Right lung (tissue), 10 donors: ENCODE results near the gene ADAM11. TPM values are rescaled to one million over a fixed set of nuclear protein-coding genes. Genes with fewer than 3 reads are reported as not detected.
"Not testable (repeated sequence)": the region's sequence is repeated elsewhere in the genome, so short reads cannot be mapped to it uniquely, and the experiment has no call there.

Source experiments
- DNase-seq, 2 donors: peaks; one replicate each; pipeline ENCODE4 v3.0.0-alpha.2; 2013
- long read RNA-seq, 8 donors: transcript quantifications; one replicate each; lab custom pipeline, GENCODE V29; 2026
- polyA plus RNA-seq, 5 donors: library from polyadenylated mRNA; unstranded; fragments of 120-200 nt; gene quantifications; one replicate each; pipeline versions ENCODE4 v1.2.1 to v1.2.3, GENCODE V29; 2013; ENCODE audit warnings: inconsistent platforms in 1 of 5, low replicate concordance in 1 of 5; ENCODE audit not compliant: insufficient read length in 5 of 5, insufficient read depth in 1 of 5

ADAM11 gene, protein sequence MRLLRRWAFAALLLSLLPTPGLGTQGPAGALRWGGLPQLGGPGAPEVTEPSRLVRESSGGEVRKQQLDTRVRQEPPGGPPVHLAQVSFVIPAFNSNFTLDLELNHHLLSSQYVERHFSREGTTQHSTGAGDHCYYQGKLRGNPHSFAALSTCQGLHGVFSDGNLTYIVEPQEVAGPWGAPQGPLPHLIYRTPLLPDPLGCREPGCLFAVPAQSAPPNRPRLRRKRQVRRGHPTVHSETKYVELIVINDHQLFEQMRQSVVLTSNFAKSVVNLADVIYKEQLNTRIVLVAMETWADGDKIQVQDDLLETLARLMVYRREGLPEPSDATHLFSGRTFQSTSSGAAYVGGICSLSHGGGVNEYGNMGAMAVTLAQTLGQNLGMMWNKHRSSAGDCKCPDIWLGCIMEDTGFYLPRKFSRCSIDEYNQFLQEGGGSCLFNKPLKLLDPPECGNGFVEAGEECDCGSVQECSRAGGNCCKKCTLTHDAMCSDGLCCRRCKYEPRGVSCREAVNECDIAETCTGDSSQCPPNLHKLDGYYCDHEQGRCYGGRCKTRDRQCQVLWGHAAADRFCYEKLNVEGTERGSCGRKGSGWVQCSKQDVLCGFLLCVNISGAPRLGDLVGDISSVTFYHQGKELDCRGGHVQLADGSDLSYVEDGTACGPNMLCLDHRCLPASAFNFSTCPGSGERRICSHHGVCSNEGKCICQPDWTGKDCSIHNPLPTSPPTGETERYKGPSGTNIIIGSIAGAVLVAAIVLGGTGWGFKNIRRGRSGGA
- polyA plus RNA-seq = 1 to 10 TPM; 1.5 to 3.4 (median 2.8) TPM
- long read RNA-seq, donor 1 = 0 reads
- long read RNA-seq, donor 2 = 0 reads
- long read RNA-seq, donor 3 = 0 reads
- long read RNA-seq, donor 4 = 0 reads
- long read RNA-seq, donor 5 = 0 reads
- long read RNA-seq, donor 6 = 0 reads
- long read RNA-seq, donor 7 = 0 reads
- long read RNA-seq, donor 8 = 0 reads

DNA sequence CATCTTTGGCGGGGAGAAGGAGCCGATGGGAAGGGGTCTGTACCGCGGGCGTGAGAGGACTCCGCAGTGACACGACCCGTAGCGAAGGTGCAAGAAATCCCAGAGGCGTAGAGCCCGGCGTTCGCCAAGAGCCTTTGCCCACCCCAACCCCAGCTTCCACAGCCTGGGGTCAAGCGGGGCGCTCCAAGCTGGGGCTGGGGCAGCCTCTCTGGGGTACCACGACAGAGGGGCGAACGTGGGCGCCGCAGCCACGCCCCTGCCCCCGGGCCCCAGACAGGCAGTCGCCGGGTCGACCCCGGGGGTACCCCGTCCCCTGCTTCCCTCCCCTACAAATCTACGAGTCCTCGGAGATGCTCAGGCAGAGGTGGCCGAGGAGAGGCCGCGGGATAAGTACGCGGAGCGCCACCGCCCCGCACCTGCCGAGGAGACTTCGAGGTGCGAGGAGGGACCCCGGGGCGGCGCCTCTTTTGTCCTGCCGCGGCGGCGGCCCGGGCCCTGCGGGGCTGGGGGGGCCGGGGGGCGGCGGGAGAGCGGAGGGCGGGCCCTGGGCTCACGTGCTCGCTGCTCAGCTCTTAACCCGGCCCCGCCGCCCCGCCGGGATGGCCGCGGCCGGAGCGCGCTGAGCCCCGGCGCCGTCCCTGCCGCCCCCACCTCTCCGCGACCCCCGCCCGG, at the start of gene ADAM11:
ADAM11 (plus strand) TSS at position 575 of the 672 bp plus-strand sequence. CDS start 212 bp downstream, outside the sequence.
- DNase-seq = no peak

GRCh38 chr17:44719444-44719843, 39.3 kb upstream of the ADAM11 start:
- DNase-seq = no peak

- DNase-seq = no peak
These were observed 36.5 kb upstream of the ADAM11 start for GRCh38 chr17:44722254-44722653.

DNA sequence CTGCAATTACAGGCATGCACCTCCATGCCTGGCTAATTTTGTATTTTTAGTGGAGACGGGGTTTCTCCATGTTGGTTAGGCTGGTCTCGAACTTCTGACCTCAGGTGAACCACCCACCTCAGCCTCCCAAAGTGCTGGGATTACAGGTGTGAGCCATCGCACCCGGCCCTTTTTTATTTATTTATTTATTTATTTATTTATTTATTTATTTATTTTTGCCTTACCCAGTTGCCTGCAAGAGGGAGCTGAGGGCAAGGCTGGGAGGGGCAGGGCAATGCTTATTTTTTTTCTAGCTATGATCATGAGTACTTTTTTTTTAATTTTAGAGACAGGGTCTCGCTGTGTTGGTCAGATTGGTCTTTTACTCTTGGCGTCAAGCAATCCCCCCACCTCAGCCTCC, 32.7 kb upstream of the ADAM11 start:
- not testable (repeated sequence) for DNase-seq

DNA sequence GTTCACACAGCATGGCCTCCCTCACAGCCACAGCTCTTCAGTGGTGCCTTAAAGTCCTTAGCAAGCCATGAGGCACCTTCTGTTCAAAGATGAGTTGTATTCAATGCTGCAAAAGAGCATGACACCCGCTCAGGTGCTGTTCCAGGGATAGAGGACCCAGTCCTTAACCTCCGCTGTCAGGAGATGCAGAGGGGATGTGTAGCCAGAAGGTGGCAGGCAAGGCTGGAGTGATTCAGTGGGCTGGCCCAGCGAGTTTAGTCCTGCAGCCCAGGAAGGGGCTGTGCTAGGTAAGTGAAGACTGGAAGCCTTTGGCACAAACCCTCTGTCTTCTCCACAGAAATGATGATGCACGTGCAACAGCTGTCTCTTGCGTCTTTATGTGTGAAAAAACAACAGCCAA, 25.0 kb upstream of the ADAM11 start:
- no peak for DNase-seq

- no peak for DNase-seq
These were observed 24.5 kb upstream of the ADAM11 start for GRCh38 chr17:44734272-44734671.

GRCh38 chr17:44736551-44737240, 22.1 kb upstream of the ADAM11 start:
- no peak for DNase-seq

DNA sequence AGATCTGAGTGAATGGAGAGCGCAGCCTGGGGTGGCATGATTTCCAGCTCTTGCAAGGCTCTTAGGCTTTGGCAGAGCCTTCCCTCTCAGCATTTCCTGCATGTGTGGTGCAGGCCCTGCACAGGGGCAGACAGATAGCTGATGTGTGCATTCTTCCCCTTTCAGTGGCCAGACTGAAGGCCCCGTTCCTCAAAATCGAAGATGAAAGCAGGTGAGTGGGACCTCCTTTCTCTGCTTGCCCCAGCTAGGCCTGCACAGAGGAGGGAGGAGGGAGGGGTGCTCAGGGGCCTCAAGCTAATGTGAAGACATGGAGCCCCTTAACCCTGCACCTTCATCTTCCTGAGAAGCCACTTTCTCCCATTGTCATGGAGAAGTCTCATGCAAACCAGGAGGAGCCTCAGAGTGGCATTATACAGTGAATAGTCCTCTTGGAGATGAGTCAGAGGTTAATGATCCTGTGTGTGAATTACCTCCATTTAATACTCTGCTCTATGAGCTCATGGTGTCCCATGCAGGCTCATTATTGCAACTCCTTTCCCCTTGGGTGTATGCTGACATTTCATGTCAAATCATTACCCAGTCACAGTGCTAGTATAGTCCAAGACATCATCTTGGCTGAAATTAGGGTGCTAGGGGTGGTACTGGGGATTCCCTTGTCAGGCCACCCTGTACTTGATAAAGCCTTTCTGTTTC, 20.4 kb upstream of the ADAM11 start:
- no peak for DNase-seq

GRCh38 chr17:44741316-44741715, 17.5 kb upstream of the ADAM11 start:
- DNase-seq = no peak

GRCh38 chr17:44745301-44745700, 13.5 kb upstream of the ADAM11 start:
- no peak for DNase-seq

DNA sequence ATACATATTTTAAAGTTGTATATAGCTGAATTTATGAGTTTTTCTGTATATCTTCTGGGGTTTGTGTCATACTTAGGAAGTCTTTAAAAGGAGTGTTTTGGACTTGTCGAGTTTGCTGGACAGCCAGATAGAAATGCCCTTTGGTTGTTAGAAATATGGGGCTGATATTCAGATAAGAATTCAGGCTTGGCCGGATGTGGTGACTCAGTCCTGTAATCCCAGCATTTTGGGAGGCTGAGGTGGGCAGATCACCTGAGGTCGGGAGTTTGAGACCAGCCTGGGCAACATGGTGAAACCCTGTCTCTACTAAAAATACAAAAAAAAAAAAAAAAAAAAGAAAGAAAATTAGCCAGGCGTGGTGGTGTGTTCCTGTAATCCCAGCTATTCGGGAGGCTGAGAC, 13.1 kb upstream of the ADAM11 start:
- not testable (repeated sequence) for DNase-seq

- no peak for DNase-seq
These were observed 11.2 kb upstream of the ADAM11 start for GRCh38 chr17:44747566-44747965.

- no peak for DNase-seq
These were observed 9.5 kb upstream of the ADAM11 start for GRCh38 chr17:44749076-44749979.

GRCh38 chr17:44749980-44750318, 8.8 kb upstream of the ADAM11 start:
- no peak for DNase-seq

DNA sequence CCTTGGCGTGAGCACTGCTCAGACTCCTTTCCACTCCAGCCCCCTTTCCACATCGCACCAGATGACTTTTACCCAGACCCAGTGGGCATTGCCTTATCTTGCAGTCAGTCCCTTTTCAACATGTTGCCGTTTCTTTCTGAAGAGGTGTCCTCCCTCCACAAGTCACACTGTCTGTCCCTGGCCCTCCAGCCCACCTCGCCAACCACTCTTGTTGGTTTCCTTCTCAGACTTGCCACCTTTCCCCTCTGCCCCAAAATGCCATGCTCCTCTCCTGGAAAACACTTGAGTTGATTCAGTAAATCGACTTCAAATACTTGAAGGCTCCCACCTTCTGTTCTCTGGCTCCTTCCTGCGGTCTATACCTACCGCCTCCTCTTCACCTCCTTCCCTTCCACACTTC, 7.5 kb upstream of the ADAM11 start:
- DNase-seq = no peak

DNA sequence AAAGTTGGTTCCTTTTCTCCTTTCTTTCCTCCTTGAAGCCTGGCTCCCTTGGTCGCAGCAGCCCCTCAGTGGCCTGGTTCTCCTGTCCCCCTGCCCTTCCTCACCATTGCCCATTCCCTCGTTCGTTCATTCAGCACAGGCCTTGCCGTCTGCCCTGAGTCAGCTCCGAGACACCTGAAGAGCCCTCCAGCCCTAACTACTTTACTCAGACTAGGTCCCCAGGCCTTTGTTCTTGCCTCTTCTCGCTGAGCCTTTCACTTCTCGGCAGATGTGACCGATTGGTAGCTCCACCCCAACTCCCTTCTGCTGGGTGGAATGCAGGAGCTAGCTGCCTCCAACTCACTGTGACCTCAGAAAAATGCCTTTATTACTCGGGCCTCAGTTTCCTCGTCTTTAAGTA, 7.0 kb upstream of the ADAM11 start:
- no peak for DNase-seq

DNA sequence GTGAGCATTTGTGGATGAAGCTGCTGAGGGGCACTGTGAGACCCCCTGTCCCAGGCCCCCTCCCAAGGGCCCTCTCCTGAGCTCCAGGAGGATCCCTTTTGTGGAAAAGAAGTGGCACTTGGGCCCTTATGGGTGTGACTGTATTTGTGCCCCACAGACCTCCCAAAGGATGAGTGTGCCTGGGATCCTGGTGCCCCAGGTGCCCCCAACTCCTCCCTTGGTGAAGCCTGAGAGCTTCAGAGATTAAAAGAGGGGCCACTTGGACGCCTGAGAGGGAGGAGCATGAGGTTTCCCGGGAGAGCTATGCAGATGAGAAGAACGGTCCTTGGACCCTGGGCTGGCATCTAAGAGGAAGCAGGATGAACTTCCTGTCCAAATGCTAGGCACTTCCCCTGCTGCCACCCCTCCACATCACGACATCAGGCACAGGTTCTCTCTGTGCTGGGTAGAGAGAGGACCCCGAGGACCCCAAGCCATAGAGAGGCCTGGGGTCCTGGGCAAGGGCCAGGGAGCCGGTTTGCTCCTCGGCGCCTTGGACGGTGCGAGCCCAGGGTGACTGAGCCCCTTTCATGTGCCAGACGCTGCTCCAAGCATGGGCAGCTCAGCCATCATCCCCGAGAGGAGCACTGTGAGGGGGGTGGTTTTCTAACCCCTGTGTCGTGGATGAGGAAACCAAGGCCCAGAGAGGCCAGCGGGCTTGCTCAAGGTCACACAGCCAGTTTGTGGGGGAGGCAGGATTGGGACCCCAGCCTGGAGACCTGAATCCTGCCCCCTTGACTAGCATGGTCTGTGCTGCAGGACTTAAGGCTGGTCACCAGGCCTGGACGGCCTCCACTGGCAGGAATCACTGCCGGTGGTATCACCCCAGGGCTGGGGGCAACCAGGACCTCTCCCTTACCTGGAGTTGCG, 5.6 kb upstream of the ADAM11 start:
- DNase-seq = no peak

- DNase-seq = no peak
These were observed 4.5 kb upstream of the ADAM11 start for GRCh38 chr17:44754276-44754675.

- DNase-seq = not testable (repeated sequence)
These were observed 3.6 kb upstream of the ADAM11 start for GRCh38 chr17:44755180-44755579.
